Measurements from ENCODE around the gene PSEN2.
A peak's percentile ranks its signal among the peaks of the same experiment; 100 is the strongest.

The PSEN2 gene

DNA sequence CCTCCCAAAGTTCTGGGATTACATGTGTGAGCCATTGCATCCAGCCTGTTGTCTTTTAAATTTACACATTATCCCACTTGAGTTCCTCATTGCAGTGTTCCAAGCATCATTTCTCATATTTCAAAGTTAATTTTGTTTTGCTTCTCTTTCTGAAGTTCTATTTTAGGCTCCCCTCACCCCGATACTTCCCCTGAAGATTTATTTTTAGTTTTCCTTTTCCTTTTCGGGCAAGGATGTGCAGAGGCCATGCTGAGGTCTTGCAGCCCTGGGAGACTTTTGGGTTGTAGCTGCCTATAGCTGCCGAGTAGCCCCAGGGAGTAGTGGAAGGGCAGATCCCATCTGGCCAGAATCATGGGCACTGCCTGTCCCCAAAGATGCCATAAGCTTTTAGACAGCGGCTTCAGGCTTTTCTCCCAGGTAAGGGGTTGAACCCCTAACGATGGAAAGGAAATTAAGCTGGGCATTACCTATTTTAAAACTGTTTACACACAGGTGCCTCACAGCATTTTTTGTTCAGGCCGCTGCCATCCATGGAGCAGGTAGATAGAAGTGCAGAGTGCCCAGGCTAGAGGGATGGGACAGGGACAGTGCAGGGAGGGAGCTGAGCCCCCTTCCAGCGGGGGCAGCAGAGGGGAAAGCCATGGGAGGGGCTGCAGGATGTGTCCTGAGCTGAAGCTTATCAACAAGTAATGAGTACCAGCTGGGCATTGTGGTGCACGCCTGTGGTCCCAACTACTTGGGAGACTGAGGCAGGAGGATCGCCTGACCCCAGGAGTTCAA, 15.9 kb downstream of the PSEN2 start:
- no peak for DNase-seq (ENCODE audit: low spot score)

DNA sequence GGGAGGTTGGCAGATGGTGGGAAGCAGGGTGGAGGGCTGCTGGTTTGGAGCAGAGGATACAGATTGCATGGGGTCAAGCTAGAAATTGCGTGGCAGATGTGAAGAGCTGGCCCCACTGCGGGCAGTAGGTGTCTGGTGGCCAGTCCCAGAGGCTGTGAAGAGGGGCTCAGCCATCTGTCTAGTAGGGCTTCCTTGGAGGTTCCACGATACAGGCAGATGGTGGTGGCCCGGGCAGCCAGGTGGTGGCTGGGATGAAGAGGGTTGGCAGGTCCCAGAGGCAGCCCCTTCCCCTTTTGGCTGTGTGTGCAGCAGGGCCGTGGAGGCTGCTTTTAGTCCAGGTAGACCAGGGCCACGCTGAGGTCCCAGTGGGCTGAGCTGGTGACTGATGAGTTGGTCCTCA, 16.6 kb downstream of the PSEN2 start:
- no peak for DNase-seq (ENCODE audit: low spot score)

DNA sequence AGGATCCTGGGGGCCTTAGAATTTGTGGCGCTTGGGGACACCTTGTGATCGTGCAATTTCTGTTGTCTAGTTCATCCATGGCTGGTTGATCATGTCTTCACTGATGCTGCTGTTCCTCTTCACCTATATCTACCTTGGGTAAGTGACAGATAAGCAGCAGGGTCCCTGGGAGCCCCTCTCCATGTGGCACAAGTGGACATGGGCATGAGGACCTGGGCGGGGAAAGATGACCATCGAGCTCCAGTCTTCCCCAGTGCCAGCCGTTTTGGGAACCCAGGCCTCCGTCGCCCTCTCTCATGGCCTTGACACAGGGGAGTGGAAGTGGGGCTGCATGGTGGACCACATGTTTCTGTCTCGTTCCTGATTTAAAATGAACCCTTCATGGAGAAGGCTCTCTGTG, 17.6 kb downstream of the PSEN2 start:
- no peak for DNase-seq (ENCODE audit: low spot score)

DNA sequence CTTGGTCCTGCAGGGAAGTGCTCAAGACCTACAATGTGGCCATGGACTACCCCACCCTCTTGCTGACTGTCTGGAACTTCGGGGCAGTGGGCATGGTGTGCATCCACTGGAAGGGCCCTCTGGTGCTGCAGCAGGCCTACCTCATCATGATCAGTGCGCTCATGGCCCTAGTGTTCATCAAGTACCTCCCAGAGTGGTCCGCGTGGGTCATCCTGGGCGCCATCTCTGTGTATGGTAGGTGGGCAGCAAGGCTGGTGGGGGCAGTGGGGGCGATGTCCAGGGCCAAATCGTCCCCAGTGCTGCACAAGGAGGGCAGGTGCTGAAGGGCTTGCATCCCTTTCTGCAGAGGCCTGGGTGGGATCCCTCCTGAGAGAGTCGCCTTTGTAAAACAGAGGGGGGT, 18.4 kb downstream of the PSEN2 start:
- no peak for DNase-seq (ENCODE audit: low spot score)

DNA sequence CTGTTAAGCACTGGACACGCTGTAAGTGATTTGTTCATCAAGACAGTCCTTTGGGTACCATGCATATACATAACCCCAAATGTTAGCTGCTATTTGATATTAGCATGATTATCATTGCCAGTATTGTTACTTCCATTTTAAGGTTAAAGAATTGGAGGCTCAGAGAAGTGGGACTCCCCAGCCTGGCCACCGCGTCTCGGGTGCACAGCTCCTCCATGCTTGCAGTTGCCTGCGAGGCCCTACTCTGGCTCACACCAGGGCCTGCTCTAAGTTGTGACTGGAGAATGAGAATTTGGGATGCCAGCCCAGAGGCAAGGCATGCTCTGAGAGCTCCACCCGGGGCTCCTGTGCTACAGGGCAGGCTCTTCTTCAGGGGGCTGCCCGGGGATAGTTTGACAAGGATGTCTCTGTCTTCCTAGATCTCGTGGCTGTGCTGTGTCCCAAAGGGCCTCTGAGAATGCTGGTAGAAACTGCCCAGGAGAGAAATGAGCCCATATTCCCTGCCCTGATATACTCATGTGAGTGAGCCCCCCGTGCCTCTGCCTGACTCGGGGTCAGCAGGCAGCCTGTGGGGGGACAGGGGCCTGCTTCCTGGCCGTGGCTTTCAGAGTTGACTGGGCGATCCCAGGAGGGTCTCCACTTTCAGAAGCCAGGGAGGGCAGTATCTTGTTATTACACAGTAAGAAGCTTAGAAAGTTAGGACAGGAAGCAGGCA, 19.4 kb downstream of the PSEN2 start:
- no peak for DNase-seq (ENCODE audit: low spot score)

DNA sequence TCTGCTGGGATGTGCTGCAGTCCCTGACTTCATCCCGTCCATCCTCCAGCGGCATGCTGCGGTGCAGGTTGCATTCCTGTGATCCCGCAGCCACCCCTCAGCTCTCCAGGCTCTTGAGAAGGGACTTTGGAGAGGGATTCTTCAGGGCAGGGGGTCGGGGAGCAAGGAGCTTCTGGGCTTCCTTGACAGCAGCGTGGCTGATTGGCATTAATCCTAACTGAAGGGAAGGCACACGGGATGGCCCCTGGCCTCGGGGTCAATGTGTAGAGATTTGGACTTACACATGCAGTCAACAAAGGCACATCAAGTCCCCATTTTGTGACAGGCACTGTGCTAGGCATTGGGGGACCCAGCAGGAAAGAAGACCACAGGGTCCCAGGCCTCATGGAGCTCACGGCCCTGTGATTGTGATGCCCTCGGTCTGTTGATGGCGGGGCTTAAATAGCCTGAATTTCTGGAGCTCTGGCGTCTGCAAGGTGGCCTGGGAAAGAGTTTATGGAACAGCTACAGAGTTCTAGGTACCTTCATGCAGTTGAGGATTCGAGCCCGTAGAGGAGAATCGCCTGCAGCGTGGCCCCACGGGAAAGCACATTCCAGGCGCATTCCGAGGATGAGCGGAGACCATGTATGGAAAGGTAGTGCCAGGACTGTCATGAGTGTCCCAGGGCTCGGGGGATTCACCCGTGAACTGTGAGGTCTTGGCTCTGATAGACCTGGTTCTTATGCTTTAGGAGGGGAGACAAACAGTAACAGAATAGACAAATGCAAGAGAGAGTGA, 20.1 kb downstream of the PSEN2 start:
- DNase-seq (ENCODE audit: low spot score): no peak

DNA sequence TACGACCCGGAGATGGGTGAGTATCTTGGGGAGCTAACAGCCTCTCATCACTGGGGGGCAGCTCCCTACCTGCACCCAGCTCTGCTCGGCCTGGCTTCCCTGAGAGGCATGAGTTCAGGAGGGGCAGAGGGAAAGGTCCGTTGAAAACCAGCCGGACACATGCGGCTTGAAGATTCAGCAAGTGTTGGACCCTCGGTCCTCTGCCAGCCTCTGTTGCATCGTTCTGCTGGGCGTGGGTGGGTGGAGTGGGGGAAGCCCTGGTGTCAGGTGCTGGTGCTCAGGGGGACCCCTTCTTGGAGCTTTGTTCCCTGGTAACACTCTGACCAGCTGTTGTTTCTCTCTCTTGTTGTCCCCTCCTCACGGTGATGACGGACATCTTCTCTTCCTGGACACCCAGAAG, 20.9 kb downstream of the PSEN2 start:
- no peak for DNase-seq (ENCODE audit: low spot score)

DNA sequence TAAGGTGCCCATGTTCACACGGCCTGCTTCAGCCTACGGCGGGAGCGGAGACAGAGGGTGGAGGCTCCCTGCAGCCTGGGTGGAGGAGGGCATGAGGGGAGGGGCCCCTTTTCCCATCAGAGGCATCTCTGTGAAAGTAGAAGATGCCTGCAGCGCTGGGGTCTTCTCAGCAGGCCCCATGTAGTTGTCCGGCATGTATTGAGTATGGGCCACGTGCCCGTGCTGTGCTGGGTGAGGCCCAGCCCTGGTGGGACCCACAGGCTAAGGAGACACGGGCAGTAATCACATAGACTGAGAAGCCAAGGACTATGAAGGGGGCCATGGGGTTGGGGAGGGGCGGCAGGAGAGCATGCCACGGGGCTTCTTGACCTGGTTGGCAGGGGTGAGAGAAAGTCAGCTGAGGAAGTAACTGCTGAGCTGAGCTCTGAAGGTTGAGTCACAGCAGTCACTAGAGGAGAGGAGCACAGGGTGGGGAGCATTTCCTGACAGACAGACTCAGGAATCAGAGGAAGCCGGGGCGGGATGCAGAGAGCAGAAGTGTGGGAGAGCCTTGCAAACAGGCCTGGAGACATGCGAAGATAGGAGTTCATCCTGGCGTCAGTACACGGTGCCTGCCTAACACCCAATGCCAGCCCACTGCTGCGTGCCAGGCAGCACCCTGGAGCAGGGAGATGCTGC, 21.6 kb downstream of the PSEN2 start:
- no peak for DNase-seq (ENCODE audit: low spot score)

DNA sequence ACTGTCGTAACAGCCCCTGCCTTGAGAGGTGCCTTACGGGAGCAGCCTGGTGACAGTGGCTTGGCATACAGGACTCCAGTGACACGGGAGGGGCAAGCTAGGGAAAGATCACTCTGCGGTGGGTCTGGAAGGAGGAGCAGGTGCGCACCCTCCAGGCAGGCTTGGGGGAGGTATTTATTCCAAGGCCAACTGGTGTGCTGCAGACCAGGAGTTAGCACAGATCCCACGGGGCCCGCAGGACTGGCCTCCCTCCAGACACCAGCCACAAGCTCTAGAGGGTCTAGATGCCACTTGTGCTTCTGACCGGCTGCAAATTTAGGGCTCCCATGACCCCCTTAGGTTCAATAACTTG, 22.1 kb downstream of the PSEN2 start:
- DNase-seq (ENCODE audit: low spot score): no peak

DNA sequence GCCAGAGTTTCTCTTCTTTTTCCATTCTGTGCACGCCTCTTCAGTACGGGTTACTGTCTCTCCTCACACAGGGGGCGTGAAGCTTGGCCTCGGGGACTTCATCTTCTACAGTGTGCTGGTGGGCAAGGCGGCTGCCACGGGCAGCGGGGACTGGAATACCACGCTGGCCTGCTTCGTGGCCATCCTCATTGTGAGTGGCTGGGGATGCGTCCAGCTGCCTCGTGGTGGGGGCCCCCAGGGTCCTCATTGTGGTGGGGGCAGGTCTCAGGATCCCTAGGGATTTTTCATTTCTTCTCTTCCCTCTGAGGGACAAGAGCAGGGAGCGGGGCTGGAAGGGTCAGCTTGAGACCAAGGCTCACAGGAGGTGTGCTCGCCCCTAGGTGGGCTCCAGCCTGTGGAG, 23.5 kb downstream of the PSEN2 start:
- no peak for DNase-seq (ENCODE audit: low spot score)

DNA sequence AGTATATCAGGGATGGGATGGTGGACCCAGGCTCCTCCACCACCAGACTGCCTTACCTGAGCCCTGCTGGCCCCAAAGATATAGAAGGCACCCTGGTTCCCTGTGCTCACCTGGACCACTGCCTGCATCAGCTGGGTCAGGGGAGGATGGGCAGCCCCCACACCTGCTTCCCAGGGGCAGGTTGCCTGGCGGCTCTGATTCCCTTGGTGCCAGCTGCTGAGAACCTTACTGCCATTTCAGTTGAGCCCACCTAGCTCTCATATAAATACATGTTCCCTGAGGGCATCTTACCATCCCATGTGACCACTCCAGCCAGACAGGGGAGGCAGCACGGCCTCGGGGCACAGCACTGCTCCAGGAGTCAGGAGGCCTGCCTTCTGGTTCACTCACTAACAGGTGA, 24.4 kb downstream of the PSEN2 start:
- no peak for DNase-seq (ENCODE audit: low spot score)

DNA sequence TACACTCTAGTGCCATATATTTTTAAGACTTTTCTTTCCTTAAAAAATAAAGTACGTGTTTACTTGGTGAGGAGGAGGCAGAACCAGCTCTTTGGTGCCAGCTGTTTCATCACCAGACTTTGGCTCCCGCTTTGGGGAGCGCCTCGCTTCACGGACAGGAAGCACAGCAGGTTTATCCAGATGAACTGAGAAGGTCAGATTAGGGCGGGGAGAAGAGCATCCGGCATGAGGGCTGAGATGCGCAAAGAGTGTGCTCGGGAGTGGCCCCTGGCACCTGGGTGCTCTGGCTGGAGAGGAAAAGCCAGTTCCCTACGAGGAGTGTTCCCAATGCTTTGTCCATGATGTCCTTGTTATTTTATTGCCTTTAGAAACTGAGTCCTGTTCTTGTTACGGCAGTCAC, 25.2 kb downstream of the PSEN2 start:
- no peak for DNase-seq (ENCODE audit: low spot score)

DNA sequence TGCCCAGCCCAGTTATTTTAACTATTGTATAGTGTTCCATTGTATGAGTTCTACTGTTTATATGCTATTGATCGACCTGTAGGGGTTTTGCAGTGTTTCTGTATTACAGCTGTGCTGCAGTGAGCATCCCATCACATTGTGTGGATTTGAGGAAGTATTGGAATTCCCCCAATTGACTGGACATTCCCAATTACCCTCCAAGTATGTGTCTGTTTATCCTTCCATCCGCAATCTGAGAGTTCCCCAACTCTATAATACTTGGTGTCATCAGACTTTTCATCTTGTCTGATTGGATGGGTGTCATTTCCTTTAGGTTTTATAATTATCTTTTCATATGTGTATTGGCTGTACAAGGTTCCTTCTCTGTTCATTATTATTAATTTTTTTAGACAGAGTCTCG, 27.8 kb downstream of the PSEN2 start:
- no peak for DNase-seq (ENCODE audit: low spot score)

DNA sequence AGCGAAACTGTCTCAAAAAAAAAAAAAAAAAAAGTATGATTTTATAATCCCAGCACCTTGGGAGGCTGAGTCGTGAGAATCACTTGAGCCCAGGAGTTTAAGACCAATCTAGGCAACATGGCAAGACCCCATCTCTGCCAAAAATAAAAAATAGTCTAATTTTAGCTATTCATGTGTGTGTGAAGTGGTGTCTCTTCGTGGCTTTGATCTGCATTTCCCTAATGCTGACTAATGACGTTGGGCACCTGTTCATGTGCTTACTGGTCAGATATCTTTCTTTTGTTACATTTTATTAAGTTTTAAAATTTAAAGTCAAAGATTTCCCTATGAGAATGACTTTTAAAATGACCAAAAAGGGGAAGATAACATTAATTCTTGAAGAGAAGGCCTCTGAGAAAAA, 31.0 kb downstream of the PSEN2 start:
- DNase-seq (ENCODE audit: low spot score): no peak

DNA sequence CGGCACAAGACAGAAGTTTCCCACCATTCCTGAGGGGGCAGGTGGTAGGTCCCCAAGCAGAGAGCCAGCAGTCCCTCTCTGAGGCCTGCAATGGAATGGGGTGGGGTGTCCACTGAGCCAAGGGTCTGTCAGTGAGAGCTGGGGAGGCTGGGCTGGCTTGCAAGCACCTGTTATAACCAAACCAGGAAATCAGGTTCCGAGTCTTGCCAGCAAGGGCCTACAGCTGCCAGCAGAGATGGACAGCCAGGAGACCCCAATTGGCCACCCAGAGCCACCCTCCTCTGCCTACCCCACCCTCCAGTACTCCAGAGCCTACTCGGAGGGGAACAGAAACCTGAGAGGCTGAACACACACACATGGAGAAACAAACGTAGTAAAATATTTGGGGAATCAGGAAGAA, 32.2 kb downstream of the PSEN2 start:
- no peak for DNase-seq (ENCODE audit: low spot score)

DNA sequence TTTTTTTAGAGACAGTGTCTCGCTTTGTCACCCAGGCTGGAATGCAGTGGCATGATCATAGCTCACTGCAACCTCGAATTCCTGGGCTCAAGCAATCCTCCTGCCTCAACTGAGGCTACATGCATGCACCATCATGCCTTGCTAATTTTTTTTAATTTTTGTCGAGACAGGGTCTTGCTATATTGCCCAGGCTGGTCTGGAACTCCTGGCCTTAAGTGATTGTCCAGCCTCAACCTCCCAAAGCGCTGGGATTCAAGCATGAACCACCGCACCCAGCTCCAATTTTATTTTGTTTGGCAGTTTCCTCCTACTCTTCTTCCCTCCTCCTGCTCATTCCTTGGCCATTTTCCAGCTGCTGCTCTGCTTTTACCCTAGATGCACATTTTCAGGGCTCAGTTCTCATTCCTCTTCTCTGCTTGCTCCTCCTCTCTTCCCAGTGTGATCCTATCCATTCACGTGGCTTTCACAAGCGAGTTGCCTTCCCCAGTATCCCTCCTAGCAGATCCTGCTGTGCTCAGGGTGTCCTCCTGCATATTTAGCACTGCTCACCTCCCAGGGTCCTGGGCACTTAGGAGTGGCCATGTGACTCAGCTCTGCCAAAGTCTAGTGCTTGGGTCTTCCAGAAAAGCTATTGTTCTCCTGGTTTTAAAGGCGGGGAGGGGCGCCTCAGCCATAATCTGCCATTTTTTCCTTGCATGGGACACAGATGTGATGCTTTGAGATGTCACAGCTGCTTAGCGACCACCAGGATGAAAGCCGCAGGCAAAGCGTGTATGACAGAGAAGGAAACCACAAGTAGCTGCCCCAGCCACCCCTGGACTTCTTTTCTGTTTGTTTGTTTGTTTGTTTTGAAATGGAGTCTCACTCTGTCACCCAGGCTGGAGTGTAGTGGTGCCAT, 33.7 kb downstream of the PSEN2 start:
- no peak for DNase-seq (ENCODE audit: low spot score)

DNA sequence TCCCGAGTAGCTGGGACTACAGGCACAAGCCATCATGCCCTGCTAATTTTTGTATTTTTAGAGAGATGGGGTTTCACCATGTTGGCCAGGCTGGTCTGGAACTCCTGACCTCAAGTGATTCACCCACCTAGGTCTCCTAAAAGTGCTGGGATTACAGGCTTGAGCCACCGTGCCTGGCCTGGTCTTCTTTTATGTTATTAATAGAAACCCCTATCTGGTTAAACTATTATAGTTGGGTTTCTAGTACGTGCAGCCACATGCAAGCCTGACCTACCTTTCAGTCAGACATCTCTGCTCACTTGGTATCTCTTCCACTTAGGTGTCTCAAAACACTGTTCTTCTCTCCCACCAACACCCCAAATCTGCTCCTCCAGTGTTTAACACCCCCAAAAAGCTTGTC, 34.4 kb downstream of the PSEN2 start:
- DNase-seq (ENCODE audit: low spot score): no peak

DNA sequence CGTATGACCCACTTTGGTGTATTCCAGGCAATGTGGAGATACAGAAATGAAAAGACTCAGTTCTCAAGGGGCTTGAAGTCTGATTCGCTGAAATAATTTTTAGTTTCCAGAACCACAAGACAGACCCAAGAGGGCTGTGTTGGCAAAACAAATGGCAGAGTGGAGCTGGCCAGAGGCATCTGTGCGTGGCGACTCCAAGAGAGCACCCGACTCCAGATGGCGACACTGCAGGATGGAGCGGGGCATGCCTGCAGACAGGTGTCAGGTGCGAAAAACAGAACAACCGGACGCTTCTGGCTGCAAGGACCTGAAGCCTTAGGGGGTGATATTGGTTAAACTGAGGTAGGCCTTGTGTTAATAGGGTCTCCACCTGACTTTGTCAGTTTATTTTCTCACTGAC, 38.0 kb downstream of the PSEN2 start:
- no peak for DNase-seq (ENCODE audit: low spot score)

DNA sequence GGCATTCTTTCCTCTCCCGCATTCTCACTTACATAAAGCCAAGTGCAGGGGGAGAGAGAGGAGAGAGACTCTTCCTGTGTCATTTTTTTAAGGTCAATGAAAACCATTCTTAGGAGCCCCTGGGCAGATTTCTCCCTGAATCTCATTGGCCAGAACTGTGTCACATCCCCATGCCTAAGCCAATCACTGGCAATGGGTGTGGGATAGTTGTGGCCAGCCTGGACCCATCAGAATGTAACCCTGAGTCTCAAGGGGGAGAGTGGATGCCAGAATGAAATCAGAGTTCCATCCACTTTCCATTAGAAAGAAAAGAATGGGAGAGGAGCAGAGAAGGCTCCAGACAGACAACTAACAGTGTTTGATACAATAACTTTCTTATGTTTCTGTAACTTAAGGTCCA, 38.5 kb downstream of the PSEN2 start:
- DNase-seq (ENCODE audit: low spot score): no peak

DNA sequence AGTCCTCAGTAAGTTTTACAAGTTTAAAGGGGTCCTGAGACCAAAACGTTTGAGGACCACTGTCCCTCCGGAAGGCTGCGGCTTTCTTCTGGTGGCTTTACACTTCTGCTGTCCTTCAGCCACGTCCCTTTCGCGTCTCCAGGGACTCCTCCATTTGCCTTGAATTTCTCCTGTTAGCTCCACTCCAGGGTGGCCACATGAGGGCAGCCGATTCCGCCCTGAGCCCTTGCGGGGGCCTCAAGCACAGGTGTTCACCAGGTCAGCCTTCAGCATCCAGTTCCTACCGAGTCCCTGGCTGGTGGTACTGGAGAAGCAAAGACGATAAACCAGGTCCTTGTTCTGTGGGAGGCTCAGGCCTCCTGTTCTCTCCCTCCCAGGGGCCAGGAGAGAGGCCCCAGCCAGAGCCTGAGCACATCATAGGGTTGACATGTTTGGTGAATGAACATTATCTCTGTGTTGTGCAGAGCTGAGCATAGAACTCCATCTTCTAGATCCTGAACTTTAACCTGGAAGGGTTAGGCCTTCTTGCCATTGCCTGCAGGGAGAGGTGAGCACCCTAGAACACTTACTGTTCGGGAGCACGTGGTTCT, 42.3 kb downstream of the PSEN2 start:
- peak; percentile 68 for DNase-seq (ENCODE audit: low spot score)

DNA sequence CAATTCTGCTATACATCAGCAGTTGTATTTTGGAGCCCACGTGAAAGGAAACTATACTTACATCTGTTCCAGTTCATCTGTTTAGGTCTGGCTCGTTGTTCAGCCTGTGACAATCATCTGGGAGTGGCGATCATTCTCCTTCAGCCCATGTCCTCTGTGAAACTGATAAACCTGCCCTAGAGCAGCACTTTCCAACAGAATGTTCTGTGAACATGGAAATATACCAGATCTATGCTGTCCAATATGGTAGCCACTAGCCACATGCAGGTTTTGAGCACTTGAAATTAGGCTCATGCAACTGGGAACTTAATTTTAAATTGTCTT, 45.2 kb downstream of the PSEN2 start:
- no peak for DNase-seq (ENCODE audit: low spot score)
